Ovary (tissue), 9 donors: ENCODE data around the gene ZNF480. TPM values are rescaled to one million over a fixed set of nuclear protein-coding genes. Genes with fewer than 3 reads are reported as not detected.

ENCODE experiments used
- DNase-seq, 5 donors: peaks; one replicate each; pipeline ENCODE4 v3.0.0-alpha.2; 2019 to 2020
- H3K27ac ChIP-seq, 2 donors: fragments of 200-600 bp; one replicate each; pipeline versions ENCODE4 v1.5.1 to v1.8.0; 2019 to 2022
- H3K27me3 ChIP-seq: fragments of 200-600 bp; one replicate; pipeline ENCODE4 v1.8.0; 2022
- H3K36me3 ChIP-seq: fragments of 200-600 bp; sonication (generic); one replicate; pipeline ENCODE4 v1.5.1; 2019
- H3K4me1 ChIP-seq: one replicate; pipeline ENCODE4 v1.8.1; 2013; ENCODE audit warnings: mild to moderate bottlenecking, moderate library complexity; ENCODE audit not compliant: insufficient read depth
- H3K4me3 ChIP-seq: fragments of 200-600 bp; sonication (generic); one replicate; pipeline ENCODE4 v1.5.1; 2017
- H3K9me3 ChIP-seq, 2 donors: fragments of 200-600 bp in 1 of 2; sonication (generic) in 1 of 2; one replicate each; pipeline versions ENCODE4 v1.5.1 to v1.8.1; 2013 to 2019; ENCODE audit warnings: mild to moderate bottlenecking in 1 of 2, moderate library complexity in 1 of 2
- EP300 ChIP-seq: sonication (generic); formaldehyde crosslinking; IDR thresholded peaks from one replicate; pipeline ENCODE4 v1.6.1; 2017; ENCODE audit warnings: antibody characterized with exemption
- POLR2A ChIP-seq: fragments of 450-650 bp; IDR thresholded peaks from one replicate; pipeline ENCODE4 v1.6.1; 2017; ENCODE audit warnings: antibody characterized with exemption, mild to moderate bottlenecking, moderate library complexity
- WGBS, 3 donors: extraction: QIAGEN DNeasy Blood & Tissue Kit in 1 of 3; methylation state at CpG; one replicate each; pipeline versions ENCODE4 v1.1.5 to v1.1.7; 2013 to 2017; 5-methylcytosine and 5-hydroxymethylcytosine counted together
- intact Hi-C, 4 donors: fragments of 100-400 bp; cut with DNase I; formaldehyde crosslinking; loops; one replicate each; pipeline versions ENCODE4 v1.11.0 to v1.15.1; 2022 to 2023
- polyA plus RNA-seq, 2 donors: library from polyadenylated mRNA; stranded (reverse); fragments of 200-250 nt in 1 of 2; fragments of 350-450 nt in 1 of 2; fragmentation: Illumina TruSeq in 1 of 2; extraction: RNeasy Lipid Tissue Mini Kit (QIAGEN cat#74804) in 1 of 2; gene quantifications; one replicate each; pipeline ENCODE4 v1.2.3, GENCODE V29; 2013 to 2014
- total RNA-seq, 7 donors: library from RNA; depleted of rRNA in 2 of 7; stranded (reverse); fragments of >200 nt in 2 of 7; fragmentation: NEBNext Ultra II Directional in 3 of 7; extraction: Animal tissue kit (Norgen Biotek cat#: 25700) in 3 of 7; gene quantifications; one replicate each; pipeline versions ENCODE4 v1.1.0 to v1.2.4, GENCODE V29; 2016 to 2023
- TF ChIP-seq, protein P1 (sequence below), 3 donors: fragments of 450-650 bp in 2 of 3; fragments of 200-600 bp in 1 of 3; IDR thresholded peaks; one replicate each; pipeline versions ENCODE4 v1.5.1 to v1.8.0; 2016 to 2022; ENCODE audit warnings: antibody characterized with exemption in 3 of 3, mild to moderate bottlenecking in 1 of 3
- donor health status: DM: no; HTN: no; CAD: no; lungs with moderate emphysema.
- donor health status: DM: no; HTN: no; CAD: no.
- donor health status: Bipolar disorder and iron deficiency.
- donor health status: DM: yes; HTN: yes; CAD: no.
- donor health status: DM: no; HTN: no; CAD: no.
- donor health status: DM: yes; HTN: yes; CAD: no.

Gene ZNF480
- total and polyA plus RNA-seq, 9 donors, result 4.5 to 16.8 (median 11.8) TPM

DNA sequence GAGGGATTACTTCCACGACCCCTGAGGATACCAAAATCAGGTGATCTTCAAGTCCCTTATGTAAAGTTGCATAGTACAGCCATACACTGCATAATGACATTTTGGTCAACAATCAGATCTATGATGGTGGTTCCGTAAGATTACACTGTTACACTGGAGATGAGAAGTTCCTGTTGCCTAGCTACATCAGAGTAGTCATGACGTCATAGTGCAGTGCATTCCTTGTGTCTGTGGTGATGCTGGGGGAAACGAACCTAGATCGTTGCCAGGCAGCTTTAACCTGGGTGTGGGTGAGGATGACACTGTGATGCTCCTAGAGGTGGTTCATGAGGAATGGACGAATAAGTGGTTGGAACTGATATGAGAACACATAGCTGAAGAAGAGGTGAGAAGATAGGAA lies 48.2 kb downstream of the ZNF480 start:
- H3K36me3 ChIP-seq, result no peaks in the 10 kb centered on the region
- TF ChIP-seq, protein P1, sequence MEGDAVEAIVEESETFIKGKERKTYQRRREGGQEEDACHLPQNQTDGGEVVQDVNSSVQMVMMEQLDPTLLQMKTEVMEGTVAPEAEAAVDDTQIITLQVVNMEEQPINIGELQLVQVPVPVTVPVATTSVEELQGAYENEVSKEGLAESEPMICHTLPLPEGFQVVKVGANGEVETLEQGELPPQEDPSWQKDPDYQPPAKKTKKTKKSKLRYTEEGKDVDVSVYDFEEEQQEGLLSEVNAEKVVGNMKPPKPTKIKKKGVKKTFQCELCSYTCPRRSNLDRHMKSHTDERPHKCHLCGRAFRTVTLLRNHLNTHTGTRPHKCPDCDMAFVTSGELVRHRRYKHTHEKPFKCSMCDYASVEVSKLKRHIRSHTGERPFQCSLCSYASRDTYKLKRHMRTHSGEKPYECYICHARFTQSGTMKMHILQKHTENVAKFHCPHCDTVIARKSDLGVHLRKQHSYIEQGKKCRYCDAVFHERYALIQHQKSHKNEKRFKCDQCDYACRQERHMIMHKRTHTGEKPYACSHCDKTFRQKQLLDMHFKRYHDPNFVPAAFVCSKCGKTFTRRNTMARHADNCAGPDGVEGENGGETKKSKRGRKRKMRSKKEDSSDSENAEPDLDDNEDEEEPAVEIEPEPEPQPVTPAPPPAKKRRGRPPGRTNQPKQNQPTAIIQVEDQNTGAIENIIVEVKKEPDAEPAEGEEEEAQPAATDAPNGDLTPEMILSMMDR (IDR thresholded peaks at IDR 0.05), result no peak
- no peak for TF ChIP-seq POLR2A
- no peak for TF ChIP-seq EP300
- DNase-seq, result no peak
- no peaks in the 10 kb centered on the region for H3K9me3 ChIP-seq
- H3K4me1 ChIP-seq, result no peaks in the 10 kb centered on the region
- intact Hi-C loops, result no loop called here
- no peak overlapping the region for H3K4me3 ChIP-seq
- no peaks in the 10 kb centered on the region for H3K27me3 ChIP-seq
- H3K27ac ChIP-seq, result no peak overlapping the region
- WGBS, 3 donors, result 86 to 88% (median 87%) methylated on average over 6 of the region's 6 CpGs

DNA sequence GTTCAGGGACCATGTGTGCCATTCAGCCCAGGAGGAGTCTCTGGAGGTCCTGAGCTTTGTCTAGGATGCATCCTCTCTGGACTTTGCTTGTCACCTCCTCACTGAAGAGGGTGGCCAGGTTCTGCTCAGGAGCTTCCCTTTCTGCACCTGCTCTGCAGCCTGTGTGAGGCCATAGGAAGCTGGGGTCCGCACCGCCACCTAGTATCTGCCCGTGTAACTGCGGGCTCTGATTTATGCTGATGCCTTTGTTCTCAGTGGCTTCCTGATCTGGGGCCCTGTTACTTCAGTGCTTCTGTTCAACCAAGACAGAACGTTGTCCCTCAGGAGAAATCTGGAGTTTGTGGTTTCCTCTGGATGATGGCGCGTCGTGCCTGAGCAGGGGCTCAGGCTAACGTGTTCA lies 54.5 kb downstream of the ZNF480 start:
- TF ChIP-seq, protein P1 (IDR thresholded peaks at IDR 0.05), result no peak
- TF ChIP-seq EP300 (no peak), POLR2A (no peak)
- WGBS, 3 donors, result 73 to 75% (median 74%) methylated on average over 9 of the region's 9 CpGs
- Histone ChIP-seq H3K36me3 (no peaks in the 10 kb centered on the region), H3K4me1 (no peaks in the 10 kb centered on the region), H3K27me3 (no peaks in the 10 kb centered on the region), H3K27ac (no peak overlapping the region), H3K9me3 (peaks cover 0 to 6% of the 10 kb centered on the region in 2 donors), H3K4me3 (no peak overlapping the region)
- intact Hi-C loops, result no loop called here
- DNase-seq, result no peak

DNA sequence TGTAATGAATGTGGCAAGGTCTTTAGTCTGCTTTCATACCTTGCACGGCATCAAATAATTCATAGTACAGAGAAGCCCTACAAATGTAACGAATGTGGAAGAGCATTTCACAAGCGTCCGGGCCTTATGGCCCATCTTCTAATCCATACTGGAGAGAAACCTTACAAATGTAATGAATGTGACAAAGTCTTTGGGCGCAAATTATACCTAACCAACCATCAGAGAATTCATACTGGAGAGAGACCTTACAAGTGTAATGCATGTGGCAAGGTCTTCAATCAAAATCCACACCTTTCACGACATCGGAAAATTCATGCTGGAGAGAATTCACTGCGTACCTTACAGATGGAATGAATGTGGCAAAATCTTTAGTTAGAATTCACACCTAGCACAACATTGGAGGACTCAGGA lies 69.5 kb downstream of the ZNF480 start:
- no peaks in the 10 kb centered on the region for H3K4me1 ChIP-seq
- intact Hi-C loops, result no loop called here
- H3K9me3 ChIP-seq, result peaks cover 4 to 24% of the 10 kb centered on the region in 2 donors
- no peaks in the 10 kb centered on the region for H3K36me3 ChIP-seq
- TF ChIP-seq, protein P1 (IDR thresholded peaks at IDR 0.05), result no peak
- no peak for TF ChIP-seq POLR2A
- no peak for TF ChIP-seq EP300
- 97 to 98% (median 97%) methylated on average over 8 of the region's 8 CpGs for WGBS, 3 donors
- no peak for DNase-seq
- H3K27me3 ChIP-seq, result no peaks in the 10 kb centered on the region
- H3K4me3 ChIP-seq, result no peak overlapping the region
- H3K27ac ChIP-seq, result no peak overlapping the region

DNA sequence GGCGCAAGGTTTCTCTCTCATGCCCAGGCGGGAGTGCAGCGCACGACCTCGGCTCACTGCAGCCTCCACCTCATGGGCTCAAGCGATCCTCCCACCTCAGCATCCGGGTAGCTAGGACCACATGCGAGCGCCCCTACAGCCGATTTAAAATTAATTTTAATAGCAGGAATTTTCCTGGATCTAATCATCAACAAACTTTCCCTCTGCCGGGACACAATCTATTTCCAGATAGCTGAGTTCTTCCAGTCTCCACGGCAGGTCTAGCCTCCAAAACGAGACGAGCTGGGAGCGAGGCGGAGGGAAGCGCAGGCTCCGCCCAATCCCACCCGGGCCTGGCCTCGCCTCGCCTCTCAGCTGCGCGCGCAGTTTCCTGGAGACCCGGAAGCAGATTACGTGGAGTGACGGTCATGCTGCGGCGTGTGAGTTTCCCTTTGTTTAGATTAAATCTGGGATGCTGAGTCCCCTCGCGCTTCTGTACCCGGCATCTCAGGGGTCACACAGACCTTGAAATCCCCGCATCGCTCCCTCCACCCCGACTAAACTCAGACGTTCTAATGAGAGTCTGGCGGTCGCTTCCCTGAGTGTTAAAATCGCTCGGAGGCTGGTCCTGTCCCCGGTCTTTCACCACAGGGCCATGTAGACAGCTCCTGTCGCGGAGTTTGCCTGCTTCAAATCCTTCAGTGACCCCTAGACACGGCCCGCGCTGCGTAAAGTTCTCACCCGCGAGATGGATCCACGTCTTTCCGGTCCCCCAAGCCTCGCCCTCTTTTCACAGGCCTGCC lies 72.8 kb downstream of the ZNF480 start, which contains the start of gene ZNF880:
ZNF880 (plus strand) TSS at position 365 of the 782 bp plus-strand sequence; CDS start at position 408, 43 bp downstream.
- Histone ChIP-seq H3K4me1 (no peaks in the 10 kb centered on the region), H3K9me3 (peaks cover 4 to 23% of the 10 kb centered on the region in 2 donors), H3K27me3 (no peaks in the 10 kb centered on the region), H3K36me3 (no peaks in the 10 kb centered on the region), H3K4me3 (peak within 1 kb of the TSS; percentile 59), H3K27ac (peak within 1 kb of the TSS; percentile 66 to 89)
- WGBS, 3 donors, result 1% methylated on average over 52 of the region's 52 CpGs
- intact Hi-C loops, result no loop called here
- peak; percentile 61 for TF ChIP-seq POLR2A
- TF ChIP-seq, protein P1 (IDR thresholded peaks at IDR 0.05), result no peak
- peak; percentile 93 to 96 (median 94) for DNase-seq
